ENCODE data around the gene FGD6.

FGD6 gene

DNA sequence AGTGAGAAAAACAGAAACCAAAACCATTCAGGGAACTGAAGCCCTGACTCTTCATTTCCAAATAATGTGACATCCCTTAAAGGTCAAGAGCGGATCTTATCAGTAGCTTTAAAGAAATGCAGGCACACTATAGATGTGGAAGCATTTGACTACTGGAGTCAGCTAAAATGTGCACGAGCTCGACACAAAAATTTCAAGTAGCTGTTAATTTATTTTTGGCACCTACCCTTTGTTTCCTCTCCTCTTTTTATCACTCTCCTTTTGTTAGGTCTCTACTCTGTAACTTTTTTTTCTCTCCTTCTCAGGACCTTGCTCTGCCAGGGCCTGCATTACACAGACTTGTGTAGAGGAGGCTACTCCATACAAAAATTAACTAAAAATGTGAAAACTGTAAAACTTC lies 58.3 kb downstream of the FGD6 start:
- TF ChIP-seq, protein P1, sequence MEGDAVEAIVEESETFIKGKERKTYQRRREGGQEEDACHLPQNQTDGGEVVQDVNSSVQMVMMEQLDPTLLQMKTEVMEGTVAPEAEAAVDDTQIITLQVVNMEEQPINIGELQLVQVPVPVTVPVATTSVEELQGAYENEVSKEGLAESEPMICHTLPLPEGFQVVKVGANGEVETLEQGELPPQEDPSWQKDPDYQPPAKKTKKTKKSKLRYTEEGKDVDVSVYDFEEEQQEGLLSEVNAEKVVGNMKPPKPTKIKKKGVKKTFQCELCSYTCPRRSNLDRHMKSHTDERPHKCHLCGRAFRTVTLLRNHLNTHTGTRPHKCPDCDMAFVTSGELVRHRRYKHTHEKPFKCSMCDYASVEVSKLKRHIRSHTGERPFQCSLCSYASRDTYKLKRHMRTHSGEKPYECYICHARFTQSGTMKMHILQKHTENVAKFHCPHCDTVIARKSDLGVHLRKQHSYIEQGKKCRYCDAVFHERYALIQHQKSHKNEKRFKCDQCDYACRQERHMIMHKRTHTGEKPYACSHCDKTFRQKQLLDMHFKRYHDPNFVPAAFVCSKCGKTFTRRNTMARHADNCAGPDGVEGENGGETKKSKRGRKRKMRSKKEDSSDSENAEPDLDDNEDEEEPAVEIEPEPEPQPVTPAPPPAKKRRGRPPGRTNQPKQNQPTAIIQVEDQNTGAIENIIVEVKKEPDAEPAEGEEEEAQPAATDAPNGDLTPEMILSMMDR (IDR thresholded peaks at IDR 0.05; ENCODE audit: borderline replicate concordance, insufficient read depth, low read depth, low read length) = no peak
- H3K4me3 ChIP-seq (ENCODE audit: low read depth, low read length) = no peak overlapping the region

DNA sequence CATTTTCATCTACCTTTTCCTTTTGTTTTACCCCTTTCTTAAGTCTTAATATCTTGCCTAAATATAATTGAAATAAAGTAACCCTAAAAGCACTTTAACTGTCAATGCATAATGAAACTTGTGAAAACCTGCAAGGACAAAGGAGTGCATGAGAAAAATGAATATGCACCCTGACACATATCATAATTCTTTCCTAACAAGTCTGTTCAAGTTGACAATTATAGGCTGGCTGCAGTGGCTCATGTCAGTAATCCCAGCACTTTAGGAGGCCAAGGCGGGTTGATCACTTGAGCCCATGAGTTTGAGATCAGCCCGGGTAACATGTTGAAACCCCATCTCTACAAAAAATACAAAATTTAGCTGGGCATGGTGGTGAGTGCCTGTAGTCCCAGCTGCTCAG lies 65.4 kb downstream of the FGD6 start:
- no peak overlapping the region for H3K4me3 ChIP-seq (ENCODE audit: low read depth, low read length)
- TF ChIP-seq, protein P1 (IDR thresholded peaks at IDR 0.05; ENCODE audit: borderline replicate concordance, insufficient read depth, low read depth, low read length) = no peak

DNA sequence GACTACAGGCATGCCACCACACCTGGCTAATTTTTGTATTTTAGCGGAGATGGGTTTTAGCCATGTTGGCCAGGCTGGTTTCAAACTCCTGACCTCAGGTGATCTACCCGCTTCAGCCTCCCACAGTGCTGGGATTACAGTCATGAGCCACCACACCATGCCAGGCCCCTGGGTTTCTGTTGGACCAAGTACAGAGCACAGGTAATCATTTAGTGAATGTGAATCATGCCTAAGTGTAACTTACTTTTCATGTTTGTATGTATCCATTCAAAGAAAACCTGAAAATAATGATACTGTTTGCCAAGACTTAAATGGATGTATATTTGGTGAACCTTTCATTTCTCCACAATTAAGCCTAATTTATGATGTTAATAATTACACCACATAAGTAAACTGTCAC lies 65.9 kb downstream of the FGD6 start:
- H3K4me3 ChIP-seq (ENCODE audit: low read depth, low read length) = no peak overlapping the region
- TF ChIP-seq, protein P1 (IDR thresholded peaks at IDR 0.05; ENCODE audit: borderline replicate concordance, insufficient read depth, low read depth, low read length) = no peak

DNA sequence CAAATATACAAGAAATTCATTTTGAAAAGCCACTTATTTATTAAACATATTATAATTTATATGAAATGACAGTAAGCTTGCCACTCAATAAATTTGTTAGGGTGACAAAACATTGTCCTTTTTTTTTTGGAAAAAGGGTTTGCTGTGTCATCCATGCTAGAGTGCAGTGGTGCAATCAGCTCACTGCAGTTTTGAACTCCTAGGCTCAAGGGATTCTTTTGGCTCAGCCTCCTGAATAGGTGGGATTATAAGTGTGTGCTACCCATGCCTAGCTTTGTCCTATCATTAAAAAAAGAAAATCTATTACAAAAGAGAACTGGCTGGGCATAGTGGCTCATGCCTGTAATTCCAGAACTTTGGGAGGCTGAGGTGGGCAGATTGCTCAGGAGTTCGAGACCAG lies 66.8 kb downstream of the FGD6 start:
- TF ChIP-seq, protein P1 (IDR thresholded peaks at IDR 0.05; ENCODE audit: borderline replicate concordance, insufficient read depth, low read depth, low read length) = no peak
- H3K4me3 ChIP-seq (ENCODE audit: low read depth, low read length) = no peak overlapping the region

DNA sequence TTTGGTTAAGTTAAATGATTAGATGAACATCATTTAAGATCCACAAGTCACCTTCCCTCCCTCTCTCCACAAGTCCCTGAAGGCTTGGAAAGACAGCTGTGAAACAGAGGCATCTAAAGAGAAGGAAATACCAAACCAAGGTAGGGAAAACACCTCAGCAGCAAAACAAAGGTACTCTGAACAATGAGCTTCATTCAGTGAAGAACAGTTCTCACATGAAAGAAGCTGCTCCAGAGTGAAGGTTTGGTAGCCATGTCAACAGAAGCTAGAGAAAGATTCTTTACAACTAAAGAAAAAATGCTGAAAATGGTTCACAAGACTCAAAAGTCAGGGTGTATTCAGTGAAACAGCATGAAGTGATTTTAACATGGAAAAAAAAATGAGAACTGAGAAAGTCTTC lies 69.4 kb downstream of the FGD6 start:
- TF ChIP-seq, protein P1 (IDR thresholded peaks at IDR 0.05; ENCODE audit: borderline replicate concordance, insufficient read depth, low read depth, low read length) = no peak
- no peak overlapping the region for H3K4me3 ChIP-seq (ENCODE audit: low read depth, low read length)

DNA sequence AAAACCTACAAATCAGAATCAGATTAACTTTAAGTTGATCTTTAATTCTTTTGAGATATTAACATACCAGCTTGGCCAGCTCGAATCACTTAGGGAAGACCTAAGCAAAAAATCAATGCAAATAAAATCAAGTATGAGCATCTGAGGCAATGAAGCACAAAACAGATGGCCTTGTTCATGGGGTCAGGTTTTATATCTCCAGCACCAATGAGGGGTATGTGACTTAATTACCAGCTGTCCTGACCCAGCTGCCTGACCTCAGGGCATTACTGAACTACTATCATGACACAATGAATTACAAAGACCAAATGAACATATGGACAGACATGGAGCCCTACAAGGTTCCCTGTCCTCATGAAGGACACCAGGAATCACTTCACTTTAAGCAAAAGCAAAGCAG lies 70.5 kb downstream of the FGD6 start:
- TF ChIP-seq, protein P1 (IDR thresholded peaks at IDR 0.05; ENCODE audit: borderline replicate concordance, insufficient read depth, low read depth, low read length) = no peak
- H3K4me3 ChIP-seq (ENCODE audit: low read depth, low read length) = no peak overlapping the region

DNA sequence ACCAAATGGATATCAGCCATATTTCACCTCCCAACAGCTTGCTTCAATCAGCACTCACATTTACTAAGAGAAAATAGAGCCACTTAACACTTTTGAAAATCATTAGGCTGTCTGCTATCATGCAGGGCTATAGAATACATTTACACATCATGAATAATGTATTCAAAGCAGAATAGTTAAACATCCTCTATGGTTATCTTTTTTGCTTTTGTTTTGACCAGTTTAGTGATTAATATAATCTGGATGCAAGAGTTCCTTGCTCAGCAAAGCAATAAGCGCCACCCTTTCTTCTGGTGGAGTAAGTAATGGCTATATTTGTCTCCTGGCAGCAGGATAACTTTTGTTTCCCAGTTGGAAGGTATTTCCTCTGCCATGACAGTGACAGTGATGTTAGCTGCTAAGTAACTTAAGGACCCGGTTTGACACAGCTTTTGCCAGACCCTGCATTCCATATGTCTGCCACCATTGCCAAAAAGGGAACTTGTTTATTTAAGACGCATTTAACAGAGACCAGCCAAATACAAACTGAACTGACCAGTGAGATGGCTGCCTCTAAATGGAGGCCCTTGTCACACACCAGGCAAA lies 73.6 kb downstream of the FGD6 start:
- TF ChIP-seq, protein P1 (IDR thresholded peaks at IDR 0.05; ENCODE audit: borderline replicate concordance, insufficient read depth, low read depth, low read length) = no peak
- no peak overlapping the region for H3K4me3 ChIP-seq (ENCODE audit: low read depth, low read length)
